Endodermal cell (in vitro differentiated cells): ENCODE measurements around the gene USP31. TPM values are rescaled to one million over a fixed set of nuclear protein-coding genes. Genes with fewer than 3 reads are reported as not detected.

Experiments
- DNase-seq: peaks from one replicate; pipeline ENCODE4 v3.0.0-alpha.2; 2017
- H3K27ac ChIP-seq: 2 replicates; pipeline ENCODE4 v1.5.1; 2013; ENCODE audit warnings: mild to moderate bottlenecking, low read depth, low read length, moderate library complexity
- H3K27me3 ChIP-seq: 2 replicates; pipeline ENCODE4 v1.6.1; 2013; ENCODE audit warnings: mild to moderate bottlenecking, low read length, moderate library complexity; ENCODE audit not compliant: insufficient read depth, control insufficient read depth, poor library complexity, severe bottlenecking
- H3K36me3 ChIP-seq: 2 replicates; pipeline ENCODE4 v1.7.0; 2013; ENCODE audit warnings: mild to moderate bottlenecking, low read length, moderate library complexity; ENCODE audit not compliant: control insufficient read depth, insufficient read depth
- H3K4me1 ChIP-seq: one replicate; pipeline ENCODE4 v1.7.0; 2013; ENCODE audit warnings: low read length; ENCODE audit not compliant: control insufficient read depth, insufficient read depth
- H3K4me3 ChIP-seq: 2 replicates; pipeline ENCODE4 v1.5.1; 2013; ENCODE audit warnings: mild to moderate bottlenecking, low read length, moderate library complexity
- H3K9ac ChIP-seq: 2 replicates; pipeline ENCODE4 v1.6.1; 2013; ENCODE audit warnings: mild to moderate bottlenecking, low read length, moderate library complexity; ENCODE audit not compliant: poor library complexity, severe bottlenecking; ENCODE audit errors: extremely low read depth
- H3K9me3 ChIP-seq: 2 replicates; pipeline ENCODE4 v1.6.1; 2013; ENCODE audit warnings: mild to moderate bottlenecking, low read length, moderate library complexity; ENCODE audit not compliant: control insufficient read depth
- H3K27ac Mint-ChIP-seq: 2 replicates; pipeline ENCODE4 v1.8.0; 2020; ENCODE audit warnings: mixed read lengths
- H3K27me3 Mint-ChIP-seq: 2 replicates; pipeline ENCODE4 v1.8.0; 2021; ENCODE audit warnings: mild to moderate bottlenecking, mixed read lengths; ENCODE audit not compliant: insufficient read depth
- H3K36me3 Mint-ChIP-seq: 2 replicates; pipeline ENCODE4 v1.8.0; 2020; ENCODE audit warnings: low read depth, mixed read lengths
- H3K4me1 Mint-ChIP-seq: 2 replicates; pipeline ENCODE4 v1.8.0; 2020; ENCODE audit warnings: mixed read lengths
- H3K4me3 Mint-ChIP-seq: 2 replicates; pipeline ENCODE4 v1.8.0; 2020; ENCODE audit warnings: mild to moderate bottlenecking, moderate library complexity, mixed read lengths
- H3K9me3 Mint-ChIP-seq: 2 replicates; pipeline ENCODE4 v1.8.0; 2020; ENCODE audit warnings: mild to moderate bottlenecking, mixed read lengths
- WGBS, 2 experiments: methylation state at CpG; one replicate each; pipeline versions ENCODE4 v1.1.5 to v1.1.7; 2013; ENCODE audit warnings: missing lambda C conversion rate in 2 of 2, mixed read lengths in 1 of 2; ENCODE audit not compliant: insufficient coverage in 1 of 2, insufficient read length in 1 of 2; 5-methylcytosine and 5-hydroxymethylcytosine counted together
- long read RNA-seq, 4 experiments: library from polyadenylated mRNA in 2 of 4; library from RNA in 1 of 4; library from capped mRNA in 1 of 4; stranded (forward) in 3 of 4; unstranded in 1 of 4; transcript quantifications; one replicate each; pipeline ENCODE4 v2.0.0, GENCODE V29; 2020 to 2021; ENCODE audit warnings: inconsistent platforms in 1 of 4
- polyA plus RNA-seq, 2 experiments: library from polyadenylated mRNA; stranded (reverse); fragments of 50-300 nt; gene quantifications; one replicate each; pipeline ENCODE4 v1.2.3, GENCODE V29; 2013
- total RNA-seq, 2 donors: library from RNA; stranded (reverse); fragmentation: NEBNext Ultra II Directional in 1 of 2; extraction: Animal tissue kit (Norgen Biotek cat#: 25700) in 1 of 2; gene quantifications; 2 replicates in 1 of 2; 3 replicates in 1 of 2; pipeline ENCODE4 v1.2.1, GENCODE V29; 2021
- TF ChIP-seq, protein P1 (sequence below): fragments of 200-600 bp; sonication (generic); conservative IDR thresholded peaks from 2 replicates; pipeline ENCODE4 v1.5.0; 2021; ENCODE audit warnings: antibody characterized with exemption, mild to moderate bottlenecking

Gene USP31, protein sequence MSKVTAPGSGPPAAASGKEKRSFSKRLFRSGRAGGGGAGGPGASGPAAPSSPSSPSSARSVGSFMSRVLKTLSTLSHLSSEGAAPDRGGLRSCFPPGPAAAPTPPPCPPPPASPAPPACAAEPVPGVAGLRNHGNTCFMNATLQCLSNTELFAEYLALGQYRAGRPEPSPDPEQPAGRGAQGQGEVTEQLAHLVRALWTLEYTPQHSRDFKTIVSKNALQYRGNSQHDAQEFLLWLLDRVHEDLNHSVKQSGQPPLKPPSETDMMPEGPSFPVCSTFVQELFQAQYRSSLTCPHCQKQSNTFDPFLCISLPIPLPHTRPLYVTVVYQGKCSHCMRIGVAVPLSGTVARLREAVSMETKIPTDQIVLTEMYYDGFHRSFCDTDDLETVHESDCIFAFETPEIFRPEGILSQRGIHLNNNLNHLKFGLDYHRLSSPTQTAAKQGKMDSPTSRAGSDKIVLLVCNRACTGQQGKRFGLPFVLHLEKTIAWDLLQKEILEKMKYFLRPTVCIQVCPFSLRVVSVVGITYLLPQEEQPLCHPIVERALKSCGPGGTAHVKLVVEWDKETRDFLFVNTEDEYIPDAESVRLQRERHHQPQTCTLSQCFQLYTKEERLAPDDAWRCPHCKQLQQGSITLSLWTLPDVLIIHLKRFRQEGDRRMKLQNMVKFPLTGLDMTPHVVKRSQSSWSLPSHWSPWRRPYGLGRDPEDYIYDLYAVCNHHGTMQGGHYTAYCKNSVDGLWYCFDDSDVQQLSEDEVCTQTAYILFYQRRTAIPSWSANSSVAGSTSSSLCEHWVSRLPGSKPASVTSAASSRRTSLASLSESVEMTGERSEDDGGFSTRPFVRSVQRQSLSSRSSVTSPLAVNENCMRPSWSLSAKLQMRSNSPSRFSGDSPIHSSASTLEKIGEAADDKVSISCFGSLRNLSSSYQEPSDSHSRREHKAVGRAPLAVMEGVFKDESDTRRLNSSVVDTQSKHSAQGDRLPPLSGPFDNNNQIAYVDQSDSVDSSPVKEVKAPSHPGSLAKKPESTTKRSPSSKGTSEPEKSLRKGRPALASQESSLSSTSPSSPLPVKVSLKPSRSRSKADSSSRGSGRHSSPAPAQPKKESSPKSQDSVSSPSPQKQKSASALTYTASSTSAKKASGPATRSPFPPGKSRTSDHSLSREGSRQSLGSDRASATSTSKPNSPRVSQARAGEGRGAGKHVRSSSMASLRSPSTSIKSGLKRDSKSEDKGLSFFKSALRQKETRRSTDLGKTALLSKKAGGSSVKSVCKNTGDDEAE (N-terminal part only)
- 10 to 100 TPM; 19.9 to 22.1 TPM for total RNA-seq
- 5.9 TPM for polyA plus RNA-seq (2013, experiment 1 of 2)
- 5.8 TPM for polyA plus RNA-seq (2013, experiment 2 of 2)
- long read RNA-seq, experiment 1, full-length matches to known transcripts: 2 of 2 reads
- long read RNA-seq, experiment 1, partial matches to known transcripts: 0 of 2 reads
- long read RNA-seq, experiment 1, other reads (novel, unspliced or antisense): 0 of 2 reads
- long read RNA-seq, experiment 2, full-length matches to known transcripts: 11 of 27 reads
- long read RNA-seq, experiment 2, partial matches to known transcripts: 10 of 27 reads
- long read RNA-seq, experiment 2, other reads (novel, unspliced or antisense): 6 of 27 reads
- long read RNA-seq, experiment 3, partial matches to known transcripts: 0 of 1 reads
- long read RNA-seq, experiment 3, other reads (novel, unspliced or antisense): 1 of 1 reads
- long read RNA-seq, experiment 4, partial matches to known transcripts: 0 of 1 reads
- long read RNA-seq, experiment 4, other reads (novel, unspliced or antisense): 1 of 1 reads

DNA sequence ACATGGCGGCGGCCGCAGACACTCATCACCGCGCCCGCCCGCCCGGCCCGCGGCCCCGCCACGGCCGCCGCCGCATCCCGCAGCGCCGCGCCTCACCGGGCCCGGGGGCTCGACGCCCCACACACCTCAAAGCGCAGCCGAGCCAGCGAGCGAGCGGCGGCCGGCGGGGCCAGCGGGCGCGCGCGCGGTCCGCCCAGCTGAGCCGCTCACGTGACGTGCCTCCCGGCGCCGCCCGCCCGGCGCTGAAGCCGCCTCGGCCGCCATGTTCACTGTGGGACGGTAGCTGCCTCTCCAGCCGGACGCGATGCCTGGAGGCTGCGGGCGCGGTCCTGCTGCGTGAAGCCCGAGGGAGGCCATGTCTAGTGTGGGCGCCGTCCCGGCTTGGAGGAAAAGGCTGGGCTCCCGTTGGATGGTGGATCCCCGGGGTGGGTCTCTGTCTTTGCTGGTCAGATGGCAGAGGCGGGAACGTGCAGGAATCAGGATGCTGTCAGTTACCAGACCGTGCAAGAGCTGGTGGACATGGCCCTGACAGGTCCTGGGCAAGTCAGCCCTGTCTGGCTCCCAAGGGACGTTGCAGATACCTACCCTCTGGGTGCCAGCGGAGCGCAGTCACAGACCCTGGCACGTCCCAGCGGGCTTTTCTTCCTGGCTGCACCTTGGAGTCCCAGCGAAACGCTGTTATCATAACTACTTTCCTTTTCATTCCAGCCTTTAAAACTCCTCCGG is at the start of gene USP31:
Gene USP31 (minus strand): TSS at position 186 of the 726 bp plus-strand sequence. CDS start 182 bp downstream, at position 4.
- H3K36me3 Mint-ChIP-seq: no peaks in the 10 kb centered on the region
- no peak within 1 kb of the TSS for H3K27ac ChIP-seq
- 1 to 3% methylated on average over 16 to 75 of the region's 75 CpGs for WGBS, 2 experiments

DNA sequence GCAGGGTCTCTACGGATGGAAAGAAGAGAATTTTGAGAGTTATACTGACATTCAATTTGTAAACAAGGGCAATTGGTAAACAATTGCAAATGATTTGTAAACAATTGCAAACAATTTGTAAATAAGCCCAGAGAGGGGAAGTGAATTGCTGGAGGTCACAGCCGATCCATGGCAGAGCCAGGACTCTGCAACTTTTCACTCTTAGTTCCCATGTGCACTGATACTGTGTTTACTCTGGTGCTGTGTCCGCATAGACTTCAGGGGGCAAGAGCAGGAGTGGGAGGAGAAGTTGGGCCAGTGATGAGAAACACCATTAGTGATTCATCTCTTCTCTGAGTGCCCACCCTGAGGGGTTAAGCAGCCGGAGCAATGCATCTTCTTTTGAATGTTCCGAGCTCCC is 47.3 kb upstream of the USP31 start:
- Histone ChIP-seq H3K36me3 (no peaks in the 10 kb centered on the region), H3K27ac (no peak overlapping the region), H3K9ac (no peak overlapping the region), H3K4me3 (no peak overlapping the region), H3K9me3 (no peaks in the 10 kb centered on the region), H3K4me1 (no peaks in the 10 kb centered on the region), H3K27me3 (no peaks in the 10 kb centered on the region)
- H3K27me3 Mint-ChIP-seq: peaks cover 45% of the 10 kb centered on the region
- peaks cover 28% of the 10 kb centered on the region for H3K4me1 Mint-ChIP-seq
- no peak overlapping the region for H3K4me3 Mint-ChIP-seq
- H3K27ac Mint-ChIP-seq: no peak overlapping the region
- WGBS, 2 experiments: 67 to 70% methylated on average over 4 to 5 of the region's 5 CpGs
- TF ChIP-seq, protein P1, sequence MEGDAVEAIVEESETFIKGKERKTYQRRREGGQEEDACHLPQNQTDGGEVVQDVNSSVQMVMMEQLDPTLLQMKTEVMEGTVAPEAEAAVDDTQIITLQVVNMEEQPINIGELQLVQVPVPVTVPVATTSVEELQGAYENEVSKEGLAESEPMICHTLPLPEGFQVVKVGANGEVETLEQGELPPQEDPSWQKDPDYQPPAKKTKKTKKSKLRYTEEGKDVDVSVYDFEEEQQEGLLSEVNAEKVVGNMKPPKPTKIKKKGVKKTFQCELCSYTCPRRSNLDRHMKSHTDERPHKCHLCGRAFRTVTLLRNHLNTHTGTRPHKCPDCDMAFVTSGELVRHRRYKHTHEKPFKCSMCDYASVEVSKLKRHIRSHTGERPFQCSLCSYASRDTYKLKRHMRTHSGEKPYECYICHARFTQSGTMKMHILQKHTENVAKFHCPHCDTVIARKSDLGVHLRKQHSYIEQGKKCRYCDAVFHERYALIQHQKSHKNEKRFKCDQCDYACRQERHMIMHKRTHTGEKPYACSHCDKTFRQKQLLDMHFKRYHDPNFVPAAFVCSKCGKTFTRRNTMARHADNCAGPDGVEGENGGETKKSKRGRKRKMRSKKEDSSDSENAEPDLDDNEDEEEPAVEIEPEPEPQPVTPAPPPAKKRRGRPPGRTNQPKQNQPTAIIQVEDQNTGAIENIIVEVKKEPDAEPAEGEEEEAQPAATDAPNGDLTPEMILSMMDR: no peak
- H3K9me3 Mint-ChIP-seq: no peaks in the 10 kb centered on the region
- H3K36me3 Mint-ChIP-seq: no peaks in the 10 kb centered on the region
- DNase-seq: no peak

More for the DNA sequence above, at the start of gene USP31:
- H3K4me1 Mint-ChIP-seq: peaks cover 33% of the 10 kb centered on the region
- no peaks in the 10 kb centered on the region for H3K36me3 ChIP-seq
- H3K9me3 ChIP-seq: no peaks in the 10 kb centered on the region
- TF ChIP-seq, protein P1: no peak
- peak within 1 kb of the TSS; percentile 31 for H3K9ac ChIP-seq
- no peaks in the 10 kb centered on the region for H3K9me3 Mint-ChIP-seq
- H3K4me3 ChIP-seq: peak within 1 kb of the TSS; percentile 90
- peaks cover 18% of the 10 kb centered on the region for H3K27me3 ChIP-seq
- peaks cover 8% of the 10 kb centered on the region for H3K4me1 ChIP-seq
- H3K4me3 Mint-ChIP-seq: peak within 1 kb of the TSS; percentile 77
- H3K27me3 Mint-ChIP-seq: peaks cover 24% of the 10 kb centered on the region
- no peak within 1 kb of the TSS for H3K27ac Mint-ChIP-seq
- DNase-seq: peak; percentile 99
